Endodermal cell (in vitro differentiated cells): Measurements from ENCODE around the gene GSTT4. TPM values are rescaled to one million over a fixed set of nuclear protein-coding genes. Genes with fewer than 3 reads are reported as not detected.
A peak's percentile ranks its signal among the peaks of the same experiment; 100 is the strongest.
"Not testable (repeated sequence)": the region's sequence is repeated elsewhere in the genome, so short reads cannot be mapped to it uniquely, and the experiment has no call there.

Experiments
- DNase-seq: peaks from one replicate; pipeline ENCODE4 v3.0.0-alpha.2; 2017
- H3K27ac ChIP-seq: 2 replicates; pipeline ENCODE4 v1.5.1; 2013; ENCODE audit warnings: mild to moderate bottlenecking, low read depth, low read length, moderate library complexity
- H3K27me3 ChIP-seq: 2 replicates; pipeline ENCODE4 v1.6.1; 2013; ENCODE audit warnings: mild to moderate bottlenecking, low read length, moderate library complexity; ENCODE audit not compliant: insufficient read depth, control insufficient read depth, poor library complexity, severe bottlenecking
- H3K36me3 ChIP-seq: 2 replicates; pipeline ENCODE4 v1.7.0; 2013; ENCODE audit warnings: mild to moderate bottlenecking, low read length, moderate library complexity; ENCODE audit not compliant: control insufficient read depth, insufficient read depth
- H3K4me1 ChIP-seq: one replicate; pipeline ENCODE4 v1.7.0; 2013; ENCODE audit warnings: low read length; ENCODE audit not compliant: control insufficient read depth, insufficient read depth
- H3K4me3 ChIP-seq: 2 replicates; pipeline ENCODE4 v1.5.1; 2013; ENCODE audit warnings: mild to moderate bottlenecking, low read length, moderate library complexity
- H3K9ac ChIP-seq: 2 replicates; pipeline ENCODE4 v1.6.1; 2013; ENCODE audit warnings: mild to moderate bottlenecking, low read length, moderate library complexity; ENCODE audit not compliant: poor library complexity, severe bottlenecking; ENCODE audit errors: extremely low read depth
- H3K9me3 ChIP-seq: 2 replicates; pipeline ENCODE4 v1.6.1; 2013; ENCODE audit warnings: mild to moderate bottlenecking, low read length, moderate library complexity; ENCODE audit not compliant: control insufficient read depth
- H3K27ac Mint-ChIP-seq: 2 replicates; pipeline ENCODE4 v1.8.0; 2020; ENCODE audit warnings: mixed read lengths
- H3K27me3 Mint-ChIP-seq: 2 replicates; pipeline ENCODE4 v1.8.0; 2021; ENCODE audit warnings: mild to moderate bottlenecking, mixed read lengths; ENCODE audit not compliant: insufficient read depth
- H3K36me3 Mint-ChIP-seq: 2 replicates; pipeline ENCODE4 v1.8.0; 2020; ENCODE audit warnings: low read depth, mixed read lengths
- H3K4me1 Mint-ChIP-seq: 2 replicates; pipeline ENCODE4 v1.8.0; 2020; ENCODE audit warnings: mixed read lengths
- H3K4me3 Mint-ChIP-seq: 2 replicates; pipeline ENCODE4 v1.8.0; 2020; ENCODE audit warnings: mild to moderate bottlenecking, moderate library complexity, mixed read lengths
- H3K9me3 Mint-ChIP-seq: 2 replicates; pipeline ENCODE4 v1.8.0; 2020; ENCODE audit warnings: mild to moderate bottlenecking, mixed read lengths
- WGBS, 2 experiments: methylation state at CpG; one replicate each; pipeline versions ENCODE4 v1.1.5 to v1.1.7; 2013; ENCODE audit warnings: missing lambda C conversion rate in 2 of 2, mixed read lengths in 1 of 2; ENCODE audit not compliant: insufficient coverage in 1 of 2, insufficient read length in 1 of 2; 5-methylcytosine and 5-hydroxymethylcytosine counted together
- total RNA-seq, 2 donors: library from RNA; stranded (reverse); fragmentation: NEBNext Ultra II Directional in 1 of 2; extraction: Animal tissue kit (Norgen Biotek cat#: 25700) in 1 of 2; gene quantifications; 2 replicates in 1 of 2; 3 replicates in 1 of 2; pipeline ENCODE4 v1.2.1, GENCODE V29; 2021

Gene GSTT4
- total RNA-seq, 2 donors from 2014 or later = not detected

DNA sequence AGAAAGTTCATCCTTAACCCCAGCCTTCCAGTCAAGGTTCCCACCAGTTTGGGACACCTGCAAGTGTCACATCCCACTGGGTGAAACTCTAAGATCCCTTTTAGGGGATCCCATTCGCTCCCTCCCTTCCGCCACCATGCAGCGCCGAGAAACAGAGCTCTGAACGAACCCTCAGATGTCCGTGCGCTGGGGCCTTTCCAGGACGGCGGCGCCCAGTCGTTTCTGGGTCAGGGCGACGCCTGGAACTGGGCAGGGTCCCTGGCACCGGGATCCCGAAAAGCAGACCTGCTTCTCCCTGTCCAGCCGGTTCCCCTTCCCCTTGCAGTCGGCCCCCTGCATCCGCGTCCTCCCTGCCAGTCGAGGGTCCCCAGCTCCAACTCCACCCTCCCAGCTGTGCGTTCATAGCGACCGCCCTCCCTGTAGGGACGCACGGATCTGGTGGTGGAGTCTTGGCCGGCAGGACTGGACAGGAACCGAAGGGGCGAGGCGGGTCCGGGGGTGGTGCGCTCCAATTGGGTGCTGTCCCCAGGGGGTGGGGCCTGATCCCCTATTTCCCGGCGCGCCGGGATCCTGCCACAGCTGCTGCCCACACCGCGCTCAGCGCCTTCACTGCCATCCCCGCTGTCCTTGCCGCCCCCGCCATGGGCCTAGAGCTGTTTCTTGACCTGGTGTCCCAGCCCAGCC is 25.6 kb downstream of the GSTT4 start, which contains the start of gene GSTT2:
Gene GSTT2 (plus strand): TSS at position 578 of the 684 bp plus-strand sequence.
- H3K27me3 ChIP-seq, H3K4me1 ChIP-seq, DNase-seq, H3K27me3 Mint-ChIP-seq, H3K9me3 Mint-ChIP-seq, H3K9me3 ChIP-seq, H3K27ac Mint-ChIP-seq, H3K4me3 ChIP-seq, H3K36me3 ChIP-seq, H3K9ac ChIP-seq, H3K4me3 Mint-ChIP-seq, H3K4me1 Mint-ChIP-seq, H3K27ac ChIP-seq, H3K36me3 Mint-ChIP-seq: not testable (repeated sequence)
- WGBS, 2 experiments = no CpG with 5 or more reads among the region's 41 CpGs

DNA sequence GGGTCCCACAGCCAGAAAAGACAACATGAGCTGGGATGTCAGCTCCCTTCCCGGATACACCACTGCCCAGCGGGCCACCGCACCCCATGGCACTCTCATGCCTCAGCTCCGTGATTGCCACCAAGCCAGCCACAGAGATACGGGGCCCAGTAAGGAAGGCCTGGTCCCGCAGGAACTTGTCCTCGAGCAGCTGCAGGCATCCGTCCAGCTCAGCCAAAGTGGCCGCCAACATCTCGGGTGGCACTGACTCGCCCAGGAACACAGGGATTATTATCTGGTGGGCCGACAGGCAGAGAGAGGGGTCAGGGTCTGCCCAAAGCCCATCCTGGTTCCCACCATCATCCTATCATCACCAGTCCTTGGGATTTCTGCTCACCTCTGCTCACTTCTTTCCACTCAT is 27.9 kb downstream of the GSTT4 start:
- H3K27me3 ChIP-seq, H3K27ac ChIP-seq, H3K4me3 ChIP-seq, H3K9ac ChIP-seq, H3K4me1 ChIP-seq, H3K4me1 Mint-ChIP-seq, H3K36me3 ChIP-seq, DNase-seq, H3K9me3 Mint-ChIP-seq, H3K27me3 Mint-ChIP-seq, H3K36me3 Mint-ChIP-seq, H3K27ac Mint-ChIP-seq, H3K4me3 Mint-ChIP-seq, H3K9me3 ChIP-seq: not testable (repeated sequence)
- 91% methylated on average over 4 of the region's 12 CpGs; no CpG with 5 or more reads in 1 of the 2 experiments for WGBS, 2 experiments

DNA sequence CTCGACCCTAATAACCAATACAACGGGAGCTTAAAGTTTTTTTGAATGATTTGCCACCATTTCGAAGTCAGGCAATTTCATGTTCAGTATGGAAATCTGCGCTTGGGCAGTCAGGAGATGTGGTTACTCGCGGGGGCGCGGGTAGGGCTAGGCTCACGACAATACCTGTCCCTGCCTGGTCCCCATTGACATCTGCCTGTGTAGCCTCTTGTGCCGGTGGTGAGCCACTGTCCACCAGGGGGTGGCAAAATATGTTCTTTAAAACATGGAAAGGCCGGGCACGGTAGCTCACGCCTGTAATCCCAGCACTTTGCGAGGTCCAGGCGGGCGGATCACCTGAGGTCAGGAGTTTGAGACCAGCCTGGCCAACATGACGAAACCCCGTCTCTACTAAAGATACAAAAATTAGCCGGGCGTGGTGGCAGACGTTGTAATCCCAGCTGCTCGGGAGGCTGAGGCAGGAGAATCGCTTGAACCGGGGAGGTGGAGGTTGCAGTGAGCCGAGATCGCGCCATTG is 30.4 kb downstream of the GSTT4 start:
- not testable (repeated sequence) for DNase-seq, H3K9me3 Mint-ChIP-seq, H3K27me3 ChIP-seq, H3K9ac ChIP-seq, H3K9me3 ChIP-seq, H3K4me3 ChIP-seq, H3K4me1 Mint-ChIP-seq, H3K4me3 Mint-ChIP-seq, H3K4me1 ChIP-seq, H3K27ac ChIP-seq, H3K27me3 Mint-ChIP-seq, H3K27ac Mint-ChIP-seq
- WGBS, 2 experiments = 27% methylated on average over 5 of the region's 27 CpGs; no CpG with 5 or more reads in 1 of the 2 experiments
- peaks cover 20% of the 10 kb centered on the region for H3K36me3 ChIP-seq
- peaks cover 21% of the 10 kb centered on the region for H3K36me3 Mint-ChIP-seq

DNA sequence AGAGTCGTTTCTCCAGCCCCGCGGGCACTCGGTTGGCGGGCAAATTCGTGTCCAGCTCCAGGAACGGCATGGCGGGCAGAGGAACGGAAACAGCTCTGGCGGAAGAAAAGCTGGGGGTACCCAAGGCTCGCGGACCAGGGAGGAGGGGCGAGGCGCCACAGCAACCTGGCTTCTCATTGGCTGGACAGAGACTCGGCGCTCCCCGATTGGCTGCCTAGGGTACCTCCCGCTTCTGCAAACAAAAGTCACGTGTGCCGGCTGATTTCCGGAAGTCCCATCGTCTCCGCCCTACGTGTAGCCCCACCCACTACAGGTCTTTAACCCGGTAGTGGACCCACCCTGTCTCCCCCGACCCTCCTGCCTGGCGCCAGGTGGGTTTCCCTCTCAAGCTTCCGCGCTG is 30.9 kb downstream of the GSTT4 start, which contains the start of gene DDT:
Gene DDT (minus strand): TSS at position 97 of the 400 bp plus-strand sequence. CDS start 27 bp downstream, at position 70.
- not testable (repeated sequence) for H3K27me3 ChIP-seq

DNA sequence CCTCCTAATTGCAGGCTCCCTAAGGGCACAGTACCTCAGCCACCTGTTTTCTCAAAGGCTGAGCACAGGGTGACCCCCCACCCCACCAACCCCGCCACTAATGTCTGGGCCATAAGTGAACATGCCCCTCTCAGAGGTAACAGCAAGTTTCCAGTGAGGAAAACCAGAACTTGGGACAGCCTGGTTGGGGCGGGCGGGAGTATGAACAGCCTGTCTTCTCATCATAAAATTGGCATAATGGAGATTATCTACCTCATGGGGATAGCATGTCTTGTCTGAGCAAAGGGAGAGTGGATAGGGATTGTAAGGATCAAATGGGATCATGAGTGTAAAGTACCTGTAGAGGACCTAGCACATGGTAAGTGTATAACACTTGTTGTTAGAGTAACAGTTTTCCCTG is 33.3 kb downstream of the GSTT4 start:
- DNase-seq, H3K4me3 Mint-ChIP-seq, H3K9me3 Mint-ChIP-seq, H3K4me3 ChIP-seq, H3K4me1 ChIP-seq, H3K9ac ChIP-seq, H3K27ac ChIP-seq, H3K9me3 ChIP-seq, H3K4me1 Mint-ChIP-seq, H3K27me3 Mint-ChIP-seq, H3K27me3 ChIP-seq: not testable (repeated sequence)
- peaks cover 30% of the 10 kb centered on the region for H3K36me3 ChIP-seq
- Mint-ChIP-seq H3K27ac (peak overlapping the region; percentile 44), H3K36me3 (peaks cover 31% of the 10 kb centered on the region)
- 88 to 100% methylated on average over 2 to 3 of the region's 3 CpGs for WGBS, 2 experiments

More for the DNA sequence above, 30.9 kb downstream of the GSTT4 start, which contains the start of gene DDT:
- not testable (repeated sequence) for H3K27me3 Mint-ChIP-seq, H3K4me1 Mint-ChIP-seq, DNase-seq, H3K27ac Mint-ChIP-seq, H3K9me3 ChIP-seq, H3K4me3 Mint-ChIP-seq, H3K4me1 ChIP-seq, H3K27ac ChIP-seq, H3K9me3 Mint-ChIP-seq, H3K9ac ChIP-seq, H3K4me3 ChIP-seq
- peaks cover 27% of the 10 kb centered on the region for H3K36me3 Mint-ChIP-seq
- H3K36me3 ChIP-seq = peaks cover 25% of the 10 kb centered on the region
- WGBS, 2 experiments = no CpG with 5 or more reads among the region's 29 CpGs
